ENCODE results near the gene HERC2. TPM values are rescaled to one million over a fixed set of nuclear protein-coding genes. Genes with fewer than 3 reads are reported as not detected.

HERC2 gene
- total and polyA plus RNA-seq, 7 experiments from 2014 or later = 5.5 to 60.4 (median 42.0) TPM

Other genes with a start within 250 kb of the HERC2 start
- gene OCA2, start 222.9 kb downstream of the HERC2 start, total RNA-seq = not detected
- not detected for gene OCA2, start 222.9 kb downstream of the HERC2 start, polyA plus RNA-seq
- gene GOLGA6L24, start 35.9 kb upstream of the HERC2 start, total RNA-seq = not detected
- gene GOLGA6L24, start 35.9 kb upstream of the HERC2 start, polyA plus RNA-seq = not detected
- not detected for gene GOLGA8F, start 56.5 kb upstream of the HERC2 start, total RNA-seq
- gene GOLGA8F, start 56.5 kb upstream of the HERC2 start, polyA plus RNA-seq = not detected
- not detected for gene GOLGA8G, start 210.8 kb upstream of the HERC2 start, total RNA-seq
- not detected for gene GOLGA8G, start 210.8 kb upstream of the HERC2 start, polyA plus RNA-seq
- gene GOLGA6L25, start 231.4 kb upstream of the HERC2 start, total RNA-seq = not detected
- gene GOLGA6L25, start 231.4 kb upstream of the HERC2 start, polyA plus RNA-seq = not detected